Activated B cell treated with CpG ODN at 0.5 μM for 24 hours (primary cell): ENCODE measurements around the gene NAA80. TPM values are rescaled to one million over a fixed set of nuclear protein-coding genes. Genes with fewer than 3 reads are reported as not detected.

Source experiments
- ATAC-seq: fragments of 200-7000 bp; cut with Tn5 transposase; one replicate; pipeline ENCODE4 v1.10.0; 2021; ENCODE audit warnings: low read depth, mild to moderate bottlenecking, moderate library complexity
- CTCF ChIA-PET: fragments of 350-600 bp; sonication (Branson Sonifier 250); formaldehyde crosslinking; loops from one replicate; lab custom pipeline; 2021; ENCODE audit warnings: antibody characterized with exemption; lab: Charles Lee
- POLR2A ChIA-PET: fragments of 350-600 bp; sonication (Branson Sonifier 250); formaldehyde crosslinking; loops from one replicate; lab custom pipeline; 2021; ENCODE audit warnings: antibody characterized with exemption; lab: Charles Lee
- DNase-seq: peaks from one replicate; pipeline ENCODE4 v3.0.0; 2022
- H3K27ac Mint-ChIP-seq: one replicate; pipeline ENCODE4 v1.8.0; 2020; ENCODE audit warnings: mixed read lengths
- H3K27me3 Mint-ChIP-seq: one replicate; pipeline ENCODE4 v1.8.0; 2021; ENCODE audit warnings: mixed read lengths
- H3K36me3 Mint-ChIP-seq: one replicate; pipeline ENCODE4 v1.8.0; 2021; ENCODE audit warnings: low read depth, mixed read lengths
- H3K4me1 Mint-ChIP-seq: one replicate; pipeline ENCODE4 v1.8.0; 2021; ENCODE audit warnings: mixed read lengths
- H3K4me3 Mint-ChIP-seq: one replicate; pipeline ENCODE4 v1.8.0; 2020; ENCODE audit warnings: mild to moderate bottlenecking, mixed read lengths
- H3K9me3 Mint-ChIP-seq: one replicate; pipeline ENCODE4 v1.8.0; 2020; ENCODE audit warnings: mixed read lengths
- intact Hi-C: fragments of 100-400 bp; cut with micrococcal nuclease; formaldehyde crosslinking; loops from one replicate; pipeline ENCODE4 v1.15.1; 2024
- total RNA-seq: library from RNA; stranded (reverse); gene quantifications from 2 replicates; pipeline ENCODE4 v1.2.3, GENCODE V29; 2022
- TF ChIP-seq, protein P1 (sequence below): fragments of 200-600 bp; IDR thresholded peaks from one replicate; pipeline ENCODE4 v1.8.0; 2022; ENCODE audit warnings: antibody characterized with exemption, mild to moderate bottlenecking

The NAA80 gene
- total RNA-seq, 1 donor from 2014 or later: 24.8 TPM

DNA sequence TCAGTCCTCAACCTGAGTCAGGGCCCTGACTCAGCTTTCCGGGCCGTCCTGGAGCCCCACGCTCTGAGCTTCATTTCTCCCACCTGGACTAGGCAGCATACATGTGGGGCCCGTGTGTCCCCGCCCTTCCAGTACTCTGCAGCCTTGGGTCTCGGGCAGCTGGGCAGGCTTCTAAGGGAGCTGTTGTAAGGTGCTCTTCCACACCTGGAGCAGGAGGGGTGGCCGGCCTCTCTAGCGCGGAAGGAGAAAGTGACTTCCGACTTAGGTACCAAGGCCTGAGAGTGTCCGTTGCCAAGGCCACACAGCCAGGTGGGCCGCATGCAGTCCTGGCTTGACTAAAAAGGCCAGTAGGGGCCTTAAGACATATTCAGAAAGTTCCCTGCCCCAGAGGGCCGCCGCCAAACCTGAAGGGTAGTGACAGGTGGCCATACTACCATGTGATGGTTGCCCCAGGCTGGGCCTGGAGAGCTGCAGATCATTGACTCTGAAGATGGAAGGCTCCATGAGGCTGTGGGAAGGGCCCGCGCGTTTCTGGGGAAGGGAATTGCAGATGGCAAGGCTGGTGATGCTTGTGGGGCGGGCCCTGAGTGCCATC, 39.7 kb downstream of the NAA80 start:
- ChIA-PET POLR2A (interaction anchor here (0.6 to 2.0 kb wide), 8 partner anchors 13 to 1584 kb away, joined by 3 to 12 read pairs (median 4); partner anchors contain the start of genes GNAI2 and IFRD2), CTCF (interaction anchor here (0.6 to 4.4 kb wide), 7 partner anchors 11 to 77 kb away, joined by 3 to 34 read pairs (median 5); no protein-coding TSS in a partner anchor)
- peak overlapping the region; percentile 50 for H3K27ac Mint-ChIP-seq
- no peak for DNase-seq
- H3K36me3 Mint-ChIP-seq: peaks cover 42% of the 10 kb centered on the region
- no peaks in the 10 kb centered on the region for H3K9me3 Mint-ChIP-seq
- no peaks in the 10 kb centered on the region for H3K27me3 Mint-ChIP-seq
- H3K4me1 Mint-ChIP-seq: peaks cover 7% of the 10 kb centered on the region
- ATAC-seq: no peak
- TF ChIP-seq, protein P1, sequence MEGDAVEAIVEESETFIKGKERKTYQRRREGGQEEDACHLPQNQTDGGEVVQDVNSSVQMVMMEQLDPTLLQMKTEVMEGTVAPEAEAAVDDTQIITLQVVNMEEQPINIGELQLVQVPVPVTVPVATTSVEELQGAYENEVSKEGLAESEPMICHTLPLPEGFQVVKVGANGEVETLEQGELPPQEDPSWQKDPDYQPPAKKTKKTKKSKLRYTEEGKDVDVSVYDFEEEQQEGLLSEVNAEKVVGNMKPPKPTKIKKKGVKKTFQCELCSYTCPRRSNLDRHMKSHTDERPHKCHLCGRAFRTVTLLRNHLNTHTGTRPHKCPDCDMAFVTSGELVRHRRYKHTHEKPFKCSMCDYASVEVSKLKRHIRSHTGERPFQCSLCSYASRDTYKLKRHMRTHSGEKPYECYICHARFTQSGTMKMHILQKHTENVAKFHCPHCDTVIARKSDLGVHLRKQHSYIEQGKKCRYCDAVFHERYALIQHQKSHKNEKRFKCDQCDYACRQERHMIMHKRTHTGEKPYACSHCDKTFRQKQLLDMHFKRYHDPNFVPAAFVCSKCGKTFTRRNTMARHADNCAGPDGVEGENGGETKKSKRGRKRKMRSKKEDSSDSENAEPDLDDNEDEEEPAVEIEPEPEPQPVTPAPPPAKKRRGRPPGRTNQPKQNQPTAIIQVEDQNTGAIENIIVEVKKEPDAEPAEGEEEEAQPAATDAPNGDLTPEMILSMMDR: no peak
- intact Hi-C loops: loop anchor here (1.0 kb wide), 6 partner anchors 13 to 65 kb away; partner anchors contain the start of gene IFRD2
- peak overlapping the region; percentile 67 for H3K4me3 Mint-ChIP-seq

DNA sequence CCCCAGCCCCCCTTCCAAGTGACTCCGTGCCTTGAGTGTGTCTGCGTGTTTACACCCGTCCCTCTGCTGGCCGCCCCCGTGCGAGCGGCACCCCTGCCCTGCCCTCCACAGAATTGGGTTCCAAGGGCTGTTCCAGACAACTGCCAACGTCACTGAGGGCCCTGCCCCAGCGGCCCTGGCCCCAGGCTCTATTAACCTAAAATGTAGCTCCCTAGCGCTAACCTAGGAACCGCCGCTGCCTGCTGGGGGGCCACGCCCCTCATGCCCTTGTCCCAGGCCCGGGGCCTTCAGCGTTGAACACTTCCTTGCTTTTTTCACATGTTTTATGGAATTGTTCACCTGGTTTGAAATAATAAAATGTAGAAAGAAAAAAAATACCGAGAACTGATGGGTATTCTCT, 40.2 kb downstream of the NAA80 start:
- Mint-ChIP-seq H3K9me3 (no peaks in the 10 kb centered on the region), H3K27me3 (no peaks in the 10 kb centered on the region), H3K27ac (no peak overlapping the region), H3K4me3 (no peak overlapping the region), H3K4me1 (peaks cover 7% of the 10 kb centered on the region), H3K36me3 (peaks cover 45% of the 10 kb centered on the region)
- no peak for ATAC-seq
- DNase-seq: no peak
- ChIA-PET POLR2A (interaction anchor here (0.7 to 1.6 kb wide), 4 partner anchors 12 to 1818 kb away, joined by 3 to 8 read pairs (median 4); partner anchors contain the start of gene GNAI2), CTCF (interaction anchor here (1.3 to 4.4 kb wide), 5 partner anchors 11 to 78 kb away, joined by 3 to 34 read pairs (median 8); no protein-coding TSS in a partner anchor)
- TF ChIP-seq, protein P1: no peak
- intact Hi-C loops: no loop called here

- intact Hi-C loops: no loop called here
- ChIA-PET POLR2A (interaction anchor here (0.7 to 1.6 kb wide), 4 partner anchors 12 to 1817 kb away, joined by 3 to 8 read pairs (median 4); partner anchors contain the start of gene GNAI2), CTCF (interaction anchor here (1.3 to 4.4 kb wide), 3 partner anchors 10 to 79 kb away, joined by 3 to 34 read pairs (median 4); no protein-coding TSS in a partner anchor)
- no peak overlapping the region for H3K27ac Mint-ChIP-seq
- peaks cover 11% of the 10 kb centered on the region for H3K4me1 Mint-ChIP-seq
- H3K27me3 Mint-ChIP-seq: no peaks in the 10 kb centered on the region
- H3K4me3 Mint-ChIP-seq: no peak overlapping the region
- peaks cover 53% of the 10 kb centered on the region for H3K36me3 Mint-ChIP-seq
- ATAC-seq (no peak), DNase-seq (no peak)
- no peaks in the 10 kb centered on the region for H3K9me3 Mint-ChIP-seq
- TF ChIP-seq, protein P1: no peak
These were observed 41.0 kb downstream of the NAA80 start for GRCh38 chr3:50258029-50258680.

DNA sequence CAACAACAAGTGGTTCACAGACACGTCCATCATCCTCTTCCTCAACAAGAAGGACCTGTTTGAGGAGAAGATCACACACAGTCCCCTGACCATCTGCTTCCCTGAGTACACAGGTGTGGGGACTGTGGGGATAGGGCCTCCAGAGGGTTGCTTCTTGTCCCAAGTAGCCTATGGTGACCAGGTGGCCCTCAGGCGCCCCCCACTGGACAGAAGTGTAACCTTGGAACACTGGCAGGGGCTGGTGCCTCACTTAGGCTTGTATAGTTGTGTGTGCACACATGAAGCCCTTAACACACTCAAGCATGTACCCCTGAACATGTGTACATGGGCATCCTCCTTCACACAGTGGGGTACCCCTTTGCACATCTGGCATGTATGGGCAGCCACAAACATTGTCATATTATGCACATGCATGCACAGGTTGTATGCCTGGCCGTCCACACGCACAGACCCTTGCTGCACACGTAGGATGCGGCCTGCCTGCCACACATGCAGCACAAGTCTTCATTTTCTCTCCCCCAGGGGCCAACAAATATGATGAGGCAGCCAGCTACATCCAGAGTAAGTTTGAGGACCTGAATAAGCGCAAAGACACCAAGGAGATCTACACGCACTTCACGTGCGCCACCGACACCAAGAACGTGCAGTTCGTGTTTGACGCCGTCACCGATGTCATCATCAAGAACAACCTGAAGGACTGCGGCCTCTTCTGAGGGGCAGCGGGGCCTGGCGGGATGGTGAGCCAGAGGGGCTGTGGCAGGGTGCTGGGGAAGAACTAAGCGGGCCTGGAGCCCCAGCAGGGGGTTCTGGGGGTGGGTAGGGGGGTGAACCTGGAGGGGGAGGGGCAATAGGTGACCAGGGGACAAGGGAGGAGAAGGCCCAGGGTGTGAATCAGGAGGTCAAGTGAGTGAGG, 42.0 kb downstream of the NAA80 start:
- Mint-ChIP-seq H3K4me3 (no peak overlapping the region), H3K4me1 (peaks cover 11% of the 10 kb centered on the region), H3K36me3 (peaks cover 59% of the 10 kb centered on the region), H3K9me3 (no peaks in the 10 kb centered on the region), H3K27ac (no peak overlapping the region), H3K27me3 (no peaks in the 10 kb centered on the region)
- CTCF ChIA-PET: interaction anchor here (0.8 to 4.4 kb wide), 5 partner anchors 9 to 62 kb away, joined by 3 to 34 read pairs (median 4); no protein-coding TSS in a partner anchor
- DNase-seq (no peak), ATAC-seq (no peak)
- POLR2A ChIA-PET: no interaction called here
- intact Hi-C loops: no loop called here
- TF ChIP-seq, protein P1: no peak
